ENCODE data around the gene HS6ST1. TPM values are rescaled to one million over a fixed set of nuclear protein-coding genes. Genes with fewer than 3 reads are reported as not detected.

HS6ST1 gene
- total and polyA plus RNA-seq, 2 donors (not counting 3 experiments of a cell fraction or from before 2014, with no cell fraction given) = 12.8 to 19.4 TPM

DNA sequence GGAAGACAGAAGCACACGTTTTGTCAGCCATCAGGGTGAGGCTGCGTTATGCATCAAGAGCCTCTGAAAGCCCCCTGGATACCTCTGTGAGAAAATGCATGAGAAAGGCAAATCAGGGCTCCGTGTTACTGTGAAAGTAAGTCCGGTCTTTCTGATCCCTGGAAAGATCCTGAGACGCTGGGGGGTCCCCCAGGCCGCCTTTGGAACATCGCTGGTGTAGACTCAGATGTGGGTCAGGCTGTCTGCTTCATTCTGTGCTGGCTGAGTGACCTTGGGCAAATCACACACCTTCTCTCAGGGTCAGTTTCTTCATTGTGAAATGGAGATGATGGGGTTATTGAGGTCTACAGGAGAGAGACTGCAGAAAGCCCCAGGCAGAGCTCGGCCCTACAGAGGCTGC lies 42.0 kb upstream of the HS6ST1 start:
- Histone ChIP-seq H3K27me3 (ENCODE audit: control insufficient read depth in 2 of 2, insufficient read depth in 2 of 2, low read length in 2 of 2) (no peaks in the 10 kb centered on the region), H4K20me1 (replicated peaks; ENCODE audit: control insufficient read depth, extremely low read depth, insufficient read depth, low read length) (no peaks in the 10 kb centered on the region), H3K9me3 (replicated peaks; ENCODE audit: control insufficient read depth, insufficient read depth, low read length) (no peaks in the 10 kb centered on the region), H3K36me3 (ENCODE audit: control insufficient read depth in 2 of 2, extremely low read depth in 1 of 2, insufficient read depth in 2 of 2, low read length in 2 of 2) (no peaks in the 10 kb centered on the region), H3K4me2 (ENCODE audit: insufficient read depth, low read length) (no peak overlapping the region), H3K9me1 (replicated peaks; ENCODE audit: control insufficient read depth, extremely low read depth, insufficient read depth, low read length) (no peaks in the 10 kb centered on the region), H3K4me1 (ENCODE audit: control insufficient read depth, extremely low read depth, insufficient read depth, low read length) (peaks cover 6% of the 10 kb centered on the region), H2AFZ (ENCODE audit: low read depth, low read length) (no peak overlapping the region), H3K79me2 (ENCODE audit: control insufficient read depth, insufficient read depth, low read length) (no peaks in the 10 kb centered on the region), H3K4me3 (replicated peaks in 1 of 3; ENCODE audit: insufficient read depth in 1 of 3, low read depth in 1 of 3, low read length in 3 of 3) (no peak overlapping the region), H3K9ac (replicated peaks; ENCODE audit: extremely low read depth, insufficient read depth, low read length) (no peak overlapping the region), H3K27ac (ENCODE audit: insufficient read depth, low read depth, low read length) (no peak overlapping the region)
- FAIRE-seq (no peak), DNase-seq (ENCODE audit: low read depth, low spot score) (no peak)
- TF ChIP-seq POLR2AphosphoS5 (IDR thresholded peaks at IDR 0.05; ENCODE audit: insufficient read depth, low read depth, low read length) (no peak), FOS (IDR thresholded peaks at IDR 0.05; ENCODE audit: borderline replicate concordance, insufficient read depth, low read length) (no peak), CTCF (IDR thresholded peaks at IDR 0.05; ENCODE audit: extremely low read depth in 1 of 2, insufficient read depth in 1 of 2, low read depth in 1 of 2, low read length in 2 of 2) (no peak), POLR2A (IDR thresholded peaks at IDR 0.05; ENCODE audit: low read depth, low read length) (no peak), GATA2 (IDR thresholded peaks at IDR 0.05; ENCODE audit: insufficient read depth, insufficient read length, low read depth, low read length) (no peak), MYC (IDR thresholded peaks at IDR 0.05; ENCODE audit: low read depth, low read length) (no peak), EZH2 (IDR thresholded peaks at IDR 0.05; ENCODE audit: borderline replicate concordance, low read depth, low read length, severe bottlenecking) (no peak), JUN (IDR thresholded peaks at IDR 0.05; ENCODE audit: borderline replicate concordance, insufficient read depth, insufficient read length, low read depth) (no peak)
- TF ChIP-seq, protein P1, sequence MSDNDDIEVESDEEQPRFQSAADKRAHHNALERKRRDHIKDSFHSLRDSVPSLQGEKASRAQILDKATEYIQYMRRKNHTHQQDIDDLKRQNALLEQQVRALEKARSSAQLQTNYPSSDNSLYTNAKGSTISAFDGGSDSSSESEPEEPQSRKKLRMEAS (IDR thresholded peaks at IDR 0.05; ENCODE audit: insufficient read depth, insufficient read length) = no peak
- no TSS peak for BruUV-seq (replicated peaks)
- POLR2A ChIA-PET = no interaction called here
- dilution Hi-C loops (cut with MboI; ENCODE audit: extremely low pct_ligation_motif_present, low sequenced_read_pairs) (no loop called here), intact Hi-C loops (cut with micrococcal nuclease) (no loop called here)
- CTCF ChIA-PET = no interaction called here
